Prostate gland (tissue), 2 donors: Measurements from ENCODE around the gene PPP2R3C. TPM values are rescaled to one million over a fixed set of nuclear protein-coding genes. Genes with fewer than 3 reads are reported as not detected.

Source experiments
- DNase-seq: peaks from one replicate; pipeline ENCODE4 v3.0.0-alpha.2; 2019; ENCODE audit warnings: low spot score
- H3K27ac ChIP-seq, 2 donors: fragments of 200-600 bp; sonication (generic); 2 replicates each; pipeline ENCODE4 v1.5.1; 2017 to 2019
- H3K27me3 ChIP-seq: fragments of 200-600 bp; sonication (generic); replicated peaks from 2 replicates; pipeline ENCODE4 v1.5.1; 2019; ENCODE audit not compliant: insufficient read depth
- H3K36me3 ChIP-seq, 2 donors: fragments of 200-600 bp; sonication (generic); 1 replicate in 1 of 2; 2 replicates in 1 of 2; pipeline versions ENCODE4 v1.5.1 to v1.8.1; 2017 to 2019
- H3K4me1 ChIP-seq: fragments of 200-600 bp; sonication (generic); replicated peaks from 2 replicates; pipeline ENCODE4 v1.5.1; 2019
- H3K4me3 ChIP-seq, 2 donors: fragments of 200-600 bp; sonication (generic); 2 replicates each; pipeline ENCODE4 v1.5.1; 2017 to 2019
- H3K9me3 ChIP-seq: fragments of 200-600 bp; sonication (generic); 2 replicates; pipeline ENCODE4 v1.5.1; 2017
- POLR2A ChIP-seq: fragments of 450-650 bp; IDR thresholded peaks from one replicate; pipeline ENCODE4 v1.6.1; 2016; ENCODE audit warnings: antibody characterized with exemption, mild to moderate bottlenecking
- POLR2AphosphoS5 ChIP-seq: sonication (generic); formaldehyde crosslinking; IDR thresholded peaks from one replicate; pipeline ENCODE4 v1.6.1; 2017; ENCODE audit warnings: antibody characterized with exemption
- WGBS: methylation state at CpG from one replicate; pipeline ENCODE4 v1.1.5; 2018; 5-methylcytosine and 5-hydroxymethylcytosine counted together
- intact Hi-C: fragments of 100-400 bp; cut with DNase I; formaldehyde crosslinking; loops from one replicate; pipeline ENCODE4 v1.14.2; 2022
- total RNA-seq, 2 donors: library from RNA; depleted of rRNA; stranded (reverse); fragments of >200 nt; gene quantifications; one replicate each; pipeline ENCODE4 v1.1.0, GENCODE V29; 2016
- TF ChIP-seq, protein P1 (sequence below), 4 experiments: fragments of 200-600 bp in 2 of 4; fragments of 450-650 bp in 2 of 4; sonication (generic) in 2 of 4; IDR thresholded peaks; 1 replicate in 3 of 4; 2 replicates in 1 of 4; pipeline ENCODE4 v1.5.1; 2016 to 2019; ENCODE audit warnings: antibody characterized with exemption in 4 of 4, mild to moderate bottlenecking in 2 of 4, moderate library complexity in 2 of 4

Gene PPP2R3C
- total RNA-seq, 2 donors from 2014 or later: 16.1 to 20.9 TPM

DNA sequence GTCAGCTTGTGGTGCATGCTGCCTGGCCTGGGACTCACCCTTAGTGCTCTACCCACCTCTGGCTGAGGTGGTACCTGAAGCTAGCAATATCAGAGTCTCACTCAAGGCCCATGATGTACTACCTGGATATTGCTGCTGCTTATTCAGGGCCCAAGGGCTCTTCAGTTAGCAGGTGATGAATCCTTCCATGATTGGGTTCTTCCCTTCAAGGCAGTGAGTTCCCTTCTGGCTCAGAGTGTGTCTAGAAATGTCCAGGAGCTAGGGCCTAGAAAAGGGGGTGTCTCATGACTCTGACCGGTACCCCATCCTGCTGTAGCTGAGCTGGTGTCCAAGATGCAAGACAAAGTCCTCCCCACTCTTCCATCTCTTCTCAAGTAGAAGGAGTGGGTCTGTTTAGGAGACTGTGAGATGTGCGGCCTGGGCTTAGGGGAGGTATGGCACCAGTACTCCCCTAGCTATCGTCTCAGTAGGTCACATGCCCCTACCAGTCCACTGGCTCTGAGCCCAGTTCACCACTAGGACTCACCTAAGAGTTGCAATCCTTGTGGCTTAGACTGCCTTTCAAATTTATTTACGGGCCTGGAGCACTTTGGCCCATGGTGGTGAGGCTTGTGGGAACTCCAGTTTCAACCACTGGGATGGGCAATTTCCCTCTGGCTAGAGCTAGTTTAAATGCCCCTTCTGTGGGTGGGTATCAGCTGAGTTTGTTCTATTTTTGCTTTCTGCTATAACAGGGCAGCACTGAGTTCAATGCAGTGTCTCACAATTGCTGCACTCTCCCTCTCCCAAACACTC lies 12.7 kb upstream of the PPP2R3C start:
- H3K27ac ChIP-seq: no peak overlapping the region
- no peak overlapping the region for H3K4me3 ChIP-seq
- no peaks in the 10 kb centered on the region for H3K9me3 ChIP-seq
- 82% methylated on average over 4 of the region's 4 CpGs for WGBS
- H3K36me3 ChIP-seq: no peaks in the 10 kb centered on the region
- TF ChIP-seq, protein P1, sequence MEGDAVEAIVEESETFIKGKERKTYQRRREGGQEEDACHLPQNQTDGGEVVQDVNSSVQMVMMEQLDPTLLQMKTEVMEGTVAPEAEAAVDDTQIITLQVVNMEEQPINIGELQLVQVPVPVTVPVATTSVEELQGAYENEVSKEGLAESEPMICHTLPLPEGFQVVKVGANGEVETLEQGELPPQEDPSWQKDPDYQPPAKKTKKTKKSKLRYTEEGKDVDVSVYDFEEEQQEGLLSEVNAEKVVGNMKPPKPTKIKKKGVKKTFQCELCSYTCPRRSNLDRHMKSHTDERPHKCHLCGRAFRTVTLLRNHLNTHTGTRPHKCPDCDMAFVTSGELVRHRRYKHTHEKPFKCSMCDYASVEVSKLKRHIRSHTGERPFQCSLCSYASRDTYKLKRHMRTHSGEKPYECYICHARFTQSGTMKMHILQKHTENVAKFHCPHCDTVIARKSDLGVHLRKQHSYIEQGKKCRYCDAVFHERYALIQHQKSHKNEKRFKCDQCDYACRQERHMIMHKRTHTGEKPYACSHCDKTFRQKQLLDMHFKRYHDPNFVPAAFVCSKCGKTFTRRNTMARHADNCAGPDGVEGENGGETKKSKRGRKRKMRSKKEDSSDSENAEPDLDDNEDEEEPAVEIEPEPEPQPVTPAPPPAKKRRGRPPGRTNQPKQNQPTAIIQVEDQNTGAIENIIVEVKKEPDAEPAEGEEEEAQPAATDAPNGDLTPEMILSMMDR (IDR thresholded peaks at IDR 0.05): no peak
- TF ChIP-seq POLR2AphosphoS5 (no peak), POLR2A (no peak)
- H3K4me1 ChIP-seq: no peaks in the 10 kb centered on the region
- no peaks in the 10 kb centered on the region for H3K27me3 ChIP-seq
- DNase-seq: no peak
- intact Hi-C loops: no loop called here

DNA sequence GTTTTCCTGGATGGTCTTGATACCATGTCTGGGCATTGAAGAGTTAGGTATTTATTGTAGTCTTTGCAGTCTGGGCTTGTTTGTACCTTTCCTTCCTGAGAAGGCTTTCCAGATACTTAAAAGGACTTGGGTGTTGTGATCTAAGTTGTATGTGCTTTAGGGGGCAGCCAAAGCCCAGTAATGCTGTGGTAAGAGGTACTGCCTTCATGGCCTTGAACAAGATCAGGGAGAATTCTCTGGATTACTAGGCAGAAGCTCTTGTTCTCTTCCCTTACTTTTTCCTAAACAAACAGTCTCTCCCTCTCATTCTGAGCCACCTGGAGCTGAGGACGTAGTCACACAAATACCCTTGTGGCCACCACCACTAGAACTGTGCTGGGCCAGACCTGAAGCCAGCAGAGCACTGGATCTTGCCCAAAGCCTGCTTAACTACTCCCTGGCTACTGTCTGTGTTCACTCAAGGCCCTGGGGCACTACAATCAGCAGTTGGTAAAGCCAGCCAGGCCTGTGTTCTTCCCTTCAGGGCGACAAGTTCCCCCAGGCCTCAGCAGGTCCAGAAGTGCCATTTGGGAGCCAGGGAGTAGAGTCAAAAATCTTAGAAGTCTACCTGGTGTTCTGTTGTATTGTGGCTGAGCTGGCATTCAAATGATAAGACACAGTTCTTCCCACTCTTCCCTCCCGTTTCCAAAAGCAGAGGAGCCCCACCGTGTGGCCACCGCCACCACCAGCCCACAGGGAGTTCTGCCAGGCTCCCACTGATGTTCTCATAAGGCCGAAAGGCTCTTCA lies 11.9 kb upstream of the PPP2R3C start:
- Histone ChIP-seq H3K27ac (no peak overlapping the region), H3K4me3 (no peak overlapping the region), H3K36me3 (no peaks in the 10 kb centered on the region), H3K9me3 (no peaks in the 10 kb centered on the region), H3K4me1 (no peaks in the 10 kb centered on the region), H3K27me3 (no peaks in the 10 kb centered on the region)
- TF ChIP-seq, protein P1 (IDR thresholded peaks at IDR 0.05): no peak
- TF ChIP-seq POLR2A (no peak), POLR2AphosphoS5 (no peak)
- DNase-seq: no peak
- WGBS: 77% methylated on average over 6 of the region's 6 CpGs
- intact Hi-C loops: no loop called here

DNA sequence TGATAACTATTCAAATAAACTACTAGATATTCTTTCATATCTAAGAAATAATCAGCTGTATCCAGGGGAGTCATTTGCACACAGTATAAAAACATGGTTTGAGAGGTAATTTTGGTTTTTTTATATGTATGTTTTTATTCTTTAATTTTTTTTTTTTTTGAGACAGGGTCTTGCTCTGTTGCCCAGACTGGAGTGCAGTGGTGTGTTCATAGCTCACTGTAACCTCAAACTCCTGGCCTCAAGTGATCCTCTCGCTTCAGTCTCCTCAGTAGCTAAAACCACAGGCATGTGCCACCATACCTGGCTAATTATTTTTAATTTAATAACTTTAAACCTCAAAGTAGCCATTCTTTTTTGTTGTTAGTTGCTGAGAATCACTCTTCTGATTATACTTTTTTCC lies 2.3 kb upstream of the PPP2R3C start:
- Histone ChIP-seq H3K27ac (peak overlapping the region; percentile 92 to 98), H3K4me1 (no peaks in the 10 kb centered on the region), H3K27me3 (no peaks in the 10 kb centered on the region), H3K4me3 (no peak overlapping the region), H3K9me3 (no peaks in the 10 kb centered on the region), H3K36me3 (no peaks in the 10 kb centered on the region)
- no peak for DNase-seq
- TF ChIP-seq POLR2AphosphoS5 (no peak), POLR2A (no peak)
- TF ChIP-seq, protein P1 (IDR thresholded peaks at IDR 0.05): no peak
- WGBS: 100% methylated on average over 1 of the region's 1 CpG
- intact Hi-C loops: loop anchor here (5.0 to 10.0 kb wide), 5 partner anchors 77 to 669 kb away; partner anchors contain the start of genes BAZ1A and FAM177A1

DNA sequence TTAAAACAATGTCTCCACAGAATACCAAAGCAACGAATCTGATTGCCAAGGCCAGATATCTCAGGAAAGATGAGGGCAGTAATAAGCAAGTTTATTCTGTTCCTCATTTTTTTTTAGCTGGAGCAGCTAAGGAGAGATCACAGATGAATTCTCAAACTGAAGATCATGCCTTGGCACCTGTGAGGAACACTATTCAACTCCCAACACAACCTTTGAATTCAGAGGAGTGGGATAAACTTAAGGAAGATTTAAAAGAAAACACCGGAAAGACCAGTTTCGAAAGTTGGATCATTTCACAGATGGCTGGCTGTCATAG lies 1.6 kb upstream of the PPP2R3C start:
- peak overlapping the region; percentile 92 to 98 for H3K27ac ChIP-seq
- H3K4me1 ChIP-seq: no peaks in the 10 kb centered on the region
- H3K27me3 ChIP-seq: no peaks in the 10 kb centered on the region
- peak overlapping the region; percentile 59 to 61 for H3K4me3 ChIP-seq
- H3K9me3 ChIP-seq: no peaks in the 10 kb centered on the region
- intact Hi-C loops: loop anchor here (2.0 to 10.0 kb wide), 6 partner anchors 76 to 669 kb away; partner anchors contain the start of genes BAZ1A, FAM177A1 and SRP54
- H3K36me3 ChIP-seq: no peaks in the 10 kb centered on the region
- 22% methylated on average over 3 of the region's 3 CpGs for WGBS
- TF ChIP-seq, protein P1 (IDR thresholded peaks at IDR 0.05): no peak
- TF ChIP-seq POLR2A (no peak), POLR2AphosphoS5 (no peak)
- no peak for DNase-seq
